GM18520 (cell line): ENCODE measurements around the gene PM20D1.
A peak's percentile ranks its signal among the peaks of the same experiment; 100 is the strongest.

ENCODE experiments used
- ATAC-seq: cut with Tn5 transposase; IDR thresholded peaks from one replicate; pipeline ENCODE4 v1.9.1; 2021; ENCODE audit not compliant: unreplicated experiment

Gene PM20D1

DNA sequence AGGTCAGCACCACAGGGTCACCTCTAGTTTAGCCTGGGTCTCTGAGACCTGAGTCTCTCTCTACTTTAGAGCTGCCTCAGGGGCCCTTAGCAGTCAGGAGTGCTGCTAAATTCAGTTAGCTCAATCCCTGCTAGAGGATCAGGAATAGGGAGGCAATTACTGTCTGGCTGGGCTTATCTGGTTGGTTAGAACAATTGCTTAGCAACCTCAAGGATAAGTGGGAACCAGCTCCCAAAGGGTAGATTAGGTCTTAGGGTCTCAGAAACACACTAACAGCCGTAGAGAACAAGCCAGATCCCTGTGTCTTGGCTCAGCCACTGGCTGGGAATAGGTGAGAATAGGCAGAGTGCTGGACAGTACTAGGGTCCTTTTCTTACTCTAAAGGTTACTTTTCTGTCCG is 7.7 kb downstream of the PM20D1 start:
- no peak for ATAC-seq

- no peak for ATAC-seq
Measured at GRCh38 chr1:205840146-205840923, 9.6 kb downstream of the PM20D1 start.

DNA sequence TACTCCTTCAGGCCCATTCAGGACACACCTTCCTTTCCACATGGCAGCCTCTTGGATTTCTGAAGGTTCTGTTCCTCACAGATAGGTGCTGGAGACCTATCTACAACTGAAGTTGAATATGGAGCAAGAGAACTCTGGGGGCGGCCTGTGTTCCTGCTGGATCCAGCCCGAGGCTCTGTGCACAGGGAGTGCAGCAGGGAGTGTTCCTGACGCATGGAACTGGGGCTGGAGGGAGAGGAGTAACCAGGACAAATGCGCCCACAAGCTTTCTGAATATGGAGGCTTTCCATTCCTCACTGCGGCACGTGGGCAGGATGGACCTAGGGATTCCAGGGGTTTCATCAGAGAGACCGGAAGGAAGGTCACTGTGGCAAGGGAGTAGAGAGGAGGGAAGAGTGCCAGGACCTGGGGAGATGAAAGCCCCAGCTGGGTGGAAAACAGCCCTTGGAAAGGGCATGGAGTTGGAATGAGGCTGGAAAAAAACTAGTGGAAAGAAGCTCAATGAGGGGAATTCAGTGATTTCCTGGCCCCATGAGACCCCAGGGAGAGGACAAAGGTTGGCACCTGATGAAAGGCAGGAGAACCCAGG is 12.5 kb downstream of the PM20D1 start:
- no peak for ATAC-seq

GRCh38 chr1:205834751-205835150 is 15.2 kb downstream of the PM20D1 start:
- no peak for ATAC-seq

DNA sequence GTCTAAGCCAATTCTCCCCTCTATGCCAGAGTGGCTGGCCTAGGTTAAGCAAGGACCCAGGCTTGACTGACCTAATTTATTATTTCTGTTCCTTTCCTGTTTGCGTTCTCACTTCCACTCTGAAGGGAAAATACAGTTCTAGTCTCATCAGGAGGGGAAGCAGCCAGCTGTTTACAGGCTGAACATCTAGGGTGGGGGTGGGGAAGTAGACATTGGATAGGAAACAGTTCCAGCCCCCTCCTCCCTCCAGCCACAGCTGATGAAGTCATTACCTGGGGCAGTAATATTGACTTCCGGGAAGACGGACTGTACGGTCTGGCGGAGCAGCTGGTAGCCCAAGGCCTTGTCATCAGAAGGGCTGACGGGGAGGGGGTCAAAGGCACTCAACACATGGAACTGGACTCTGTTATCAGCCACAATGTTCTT is 17.6 kb downstream of the PM20D1 start:
- no peak for ATAC-seq

GRCh38 chr1:205827623-205828022 is 22.3 kb downstream of the PM20D1 start:
- ATAC-seq, result no peak

GRCh38 chr1:205826995-205827394 is 22.9 kb downstream of the PM20D1 start:
- ATAC-seq, result no peak

GRCh38 chr1:205826016-205826806 is 23.7 kb downstream of the PM20D1 start:
- peak; percentile 51 for ATAC-seq

- no peak for ATAC-seq
Measured at GRCh38 chr1:205824180-205824579, 25.8 kb downstream of the PM20D1 start.

- ATAC-seq, result peak; percentile 46
Measured at GRCh38 chr1:205823260-205823659, 26.7 kb downstream of the PM20D1 start.

GRCh38 chr1:205822397-205822796 is 27.5 kb downstream of the PM20D1 start:
- ATAC-seq, result no peak

DNA sequence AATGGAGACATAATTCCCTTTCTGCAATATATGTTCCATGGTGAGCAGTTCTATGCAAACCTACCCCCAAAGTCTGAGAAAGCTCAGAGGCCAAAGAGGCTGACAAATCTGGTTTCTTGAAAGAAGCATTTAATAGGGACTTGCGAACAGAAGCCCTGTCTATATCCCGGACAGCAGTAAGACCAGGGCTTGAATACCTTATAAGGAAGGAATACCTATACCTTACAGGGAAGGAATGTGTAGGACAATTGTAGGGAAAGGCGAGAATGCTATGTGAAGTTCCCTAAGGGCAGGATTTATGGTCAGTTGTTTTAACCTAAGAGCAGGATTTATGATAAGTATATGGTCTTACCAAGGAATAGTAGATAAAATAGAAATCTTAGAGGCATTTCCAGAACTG is 31.9 kb downstream of the PM20D1 start:
- ATAC-seq, result no peak

DNA sequence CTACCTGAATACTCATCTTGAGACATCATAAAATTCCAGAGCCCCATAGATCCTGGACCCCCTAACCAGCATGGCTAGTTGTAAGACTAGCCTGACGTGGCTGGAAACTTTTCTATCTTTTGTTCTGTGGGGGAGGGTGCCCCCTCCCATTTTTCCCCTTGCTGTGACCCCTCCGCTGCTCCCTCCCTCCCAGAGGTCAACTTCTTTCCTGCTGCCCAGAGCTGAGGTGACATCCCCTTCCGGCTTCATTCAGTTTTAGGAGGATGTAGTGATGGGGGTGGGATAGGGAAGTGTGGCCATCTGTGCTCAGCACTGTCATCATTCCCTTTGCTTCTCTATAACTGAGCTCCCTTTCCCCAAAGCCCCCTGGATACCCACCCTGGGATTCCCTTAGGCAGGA is 32.6 kb downstream of the PM20D1 start:
- ATAC-seq, result no peak

- ATAC-seq, result peak; percentile 4
Measured at GRCh38 chr1:205813755-205814058, 36.2 kb downstream of the PM20D1 start.

GRCh38 chr1:205812878-205813754 is 36.8 kb downstream of the PM20D1 start, which contains the start of gene SLC41A1:
TSS of gene SLC41A1 (minus strand) at chr1:205813198. CDS start at chr1:205810441, 2,757 bp downstream.
- ATAC-seq, result peak; percentile 75

- ATAC-seq, result no peak
Measured at GRCh38 chr1:205812271-205812877, 37.6 kb downstream of the PM20D1 start.

- ATAC-seq, result no peak
Measured at GRCh38 chr1:205811660-205812059, 38.3 kb downstream of the PM20D1 start.

DNA sequence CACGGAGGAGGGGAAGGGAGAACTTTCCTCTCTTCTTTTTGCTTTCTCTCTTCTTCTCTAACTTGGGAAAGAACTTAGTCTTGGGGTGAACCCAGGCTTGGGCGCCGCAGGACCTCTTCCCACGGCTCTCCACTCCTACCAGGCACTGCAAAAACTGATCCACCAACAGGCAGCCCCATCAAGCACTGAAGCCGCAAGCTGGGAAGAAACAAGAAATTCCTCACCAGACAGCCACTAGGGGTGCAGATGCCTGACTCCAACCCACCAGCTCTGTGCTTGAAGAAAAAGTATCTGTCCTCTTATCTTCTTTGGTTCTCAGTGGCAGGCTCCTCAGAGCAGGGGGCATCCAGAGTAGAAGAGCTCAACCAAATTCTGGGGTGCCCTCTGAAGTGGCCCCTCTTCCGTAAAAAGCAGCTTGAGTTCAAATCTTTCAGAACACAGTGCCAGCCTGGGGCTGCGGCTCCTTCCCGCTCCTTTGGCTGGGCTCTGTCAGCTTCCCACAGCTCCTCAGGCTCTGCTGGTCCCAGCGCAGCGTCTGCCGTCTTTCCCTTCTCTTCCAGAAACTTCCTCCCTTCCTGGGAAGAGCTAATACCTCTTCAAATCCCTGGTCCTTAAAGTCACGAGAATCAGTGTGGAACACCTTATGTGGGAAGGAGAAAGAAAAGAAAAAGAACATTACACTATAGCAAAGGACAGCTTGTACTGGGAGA is 39.3 kb downstream of the PM20D1 start:
- ATAC-seq, result no peak

- no peak for ATAC-seq
Measured at GRCh38 chr1:205809942-205810345, 40.0 kb downstream of the PM20D1 start.

GRCh38 chr1:205809469-205809868 is 40.5 kb downstream of the PM20D1 start:
- ATAC-seq, result no peak
